ENCODE measurements around the gene PHACTR3. TPM values are rescaled to one million over a fixed set of nuclear protein-coding genes. Genes with fewer than 3 reads are reported as not detected.

PHACTR3 gene
- total RNA-seq, 1 experiment from 2014 or later, result not detected

DNA sequence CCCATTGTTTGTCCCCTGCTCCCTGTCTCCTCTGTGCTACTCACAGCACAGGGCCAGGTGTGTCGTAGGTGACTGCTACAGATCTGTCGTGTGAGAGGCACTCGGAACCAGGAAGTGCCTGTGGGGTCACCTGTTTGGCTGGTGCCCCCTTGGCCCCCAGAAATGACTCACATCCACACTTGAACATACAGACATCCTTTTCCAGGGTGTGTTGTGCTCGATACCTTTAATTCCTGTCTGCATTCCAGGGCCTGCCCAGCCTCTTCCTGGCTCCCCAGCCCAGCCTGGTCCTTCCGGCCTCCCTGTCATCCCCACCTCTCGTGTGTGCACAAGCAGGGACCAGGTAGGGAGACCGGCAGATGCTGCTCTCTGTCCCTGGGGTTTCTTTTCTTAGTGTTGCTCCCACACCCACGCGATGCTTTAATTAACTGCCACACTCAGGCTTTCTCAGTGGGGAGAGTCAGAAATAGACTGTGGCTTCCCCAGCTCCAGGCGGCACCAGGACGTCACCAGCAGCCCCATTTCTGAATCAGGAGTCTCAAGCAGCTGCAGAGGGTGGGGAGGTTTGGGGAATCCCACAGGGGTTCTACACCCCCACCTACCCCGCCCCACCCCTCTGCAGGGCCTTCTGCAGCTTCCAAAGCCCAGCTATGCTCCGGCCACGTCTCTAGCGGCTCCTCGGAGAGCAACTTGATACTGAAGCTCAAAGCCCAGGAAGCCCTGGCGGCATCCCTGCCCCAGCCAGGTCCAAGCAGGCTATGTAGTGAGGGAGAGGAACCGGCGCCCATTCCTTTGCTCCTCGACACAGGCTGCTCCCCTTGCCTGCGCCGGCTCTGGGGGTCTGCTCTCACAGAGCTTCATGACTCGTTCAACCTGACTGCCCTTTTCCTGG lies 226.9 kb downstream of the PHACTR3 start:
- Histone ChIP-seq H3K4me1 (ENCODE audit: low read length) (no peaks in the 10 kb centered on the region), H3K27ac (ENCODE audit: low read length) (no peak overlapping the region), H4K20me1 (ENCODE audit: insufficient read depth, low read depth, low read length) (no peaks in the 10 kb centered on the region), H3K4me3 (ENCODE audit: low read length) (no peak overlapping the region), H2AFZ (ENCODE audit: low read length) (no peak overlapping the region), H3K9me3 (ENCODE audit: low read length) (no peaks in the 10 kb centered on the region), H3K9ac (ENCODE audit: low read length) (no peak overlapping the region), H3K79me2 (ENCODE audit: low read length) (no peaks in the 10 kb centered on the region), H3K36me3 (ENCODE audit: insufficient read depth, low read length) (no peaks in the 10 kb centered on the region), H3K9me2 (replicated peaks; ENCODE audit: insufficient read depth, low read length) (no peaks in the 10 kb centered on the region), H3K4me2 (ENCODE audit: low read depth, low read length, poor library complexity, severe bottlenecking) (no peak overlapping the region), H3K27me3 (ENCODE audit: low read length) (no peaks in the 10 kb centered on the region)
- DNase-seq, result no peak

DNA sequence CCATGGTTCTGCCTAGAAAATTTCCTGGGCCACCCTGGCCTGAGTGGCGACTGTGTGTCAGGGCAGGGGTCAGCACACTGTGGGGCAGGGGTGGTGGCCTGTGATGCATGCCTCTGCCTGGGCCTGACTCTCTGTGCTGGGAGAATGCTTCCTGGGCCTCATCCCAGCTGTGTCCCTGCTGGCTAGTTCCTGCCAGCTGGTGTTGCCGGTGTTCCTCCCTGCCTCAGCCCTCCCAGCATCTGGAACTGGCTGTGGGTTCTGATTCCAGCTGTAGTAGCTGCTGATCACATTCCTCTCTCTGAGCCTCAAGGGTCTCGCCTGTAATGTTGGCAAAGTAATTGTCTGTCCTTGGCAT lies 227.6 kb downstream of the PHACTR3 start:
- no peaks in the 10 kb centered on the region for H3K9me3 ChIP-seq (ENCODE audit: low read length)
- no peaks in the 10 kb centered on the region for H3K9me2 ChIP-seq (replicated peaks; ENCODE audit: insufficient read depth, low read length)
- no peaks in the 10 kb centered on the region for H3K79me2 ChIP-seq (ENCODE audit: low read length)
- no peak overlapping the region for H2AFZ ChIP-seq (ENCODE audit: low read length)
- H4K20me1 ChIP-seq (ENCODE audit: insufficient read depth, low read depth, low read length), result no peaks in the 10 kb centered on the region
- H3K27me3 ChIP-seq (ENCODE audit: low read length), result no peaks in the 10 kb centered on the region
- no peak for DNase-seq
- H3K36me3 ChIP-seq (ENCODE audit: insufficient read depth, low read length), result no peaks in the 10 kb centered on the region
- no peaks in the 10 kb centered on the region for H3K4me1 ChIP-seq (ENCODE audit: low read length)
- no peak overlapping the region for H3K4me3 ChIP-seq (ENCODE audit: low read length)
- H3K27ac ChIP-seq (ENCODE audit: low read length), result no peak overlapping the region
- no peak overlapping the region for H3K9ac ChIP-seq (ENCODE audit: low read length)
- no peak overlapping the region for H3K4me2 ChIP-seq (ENCODE audit: low read depth, low read length, poor library complexity, severe bottlenecking)

DNA sequence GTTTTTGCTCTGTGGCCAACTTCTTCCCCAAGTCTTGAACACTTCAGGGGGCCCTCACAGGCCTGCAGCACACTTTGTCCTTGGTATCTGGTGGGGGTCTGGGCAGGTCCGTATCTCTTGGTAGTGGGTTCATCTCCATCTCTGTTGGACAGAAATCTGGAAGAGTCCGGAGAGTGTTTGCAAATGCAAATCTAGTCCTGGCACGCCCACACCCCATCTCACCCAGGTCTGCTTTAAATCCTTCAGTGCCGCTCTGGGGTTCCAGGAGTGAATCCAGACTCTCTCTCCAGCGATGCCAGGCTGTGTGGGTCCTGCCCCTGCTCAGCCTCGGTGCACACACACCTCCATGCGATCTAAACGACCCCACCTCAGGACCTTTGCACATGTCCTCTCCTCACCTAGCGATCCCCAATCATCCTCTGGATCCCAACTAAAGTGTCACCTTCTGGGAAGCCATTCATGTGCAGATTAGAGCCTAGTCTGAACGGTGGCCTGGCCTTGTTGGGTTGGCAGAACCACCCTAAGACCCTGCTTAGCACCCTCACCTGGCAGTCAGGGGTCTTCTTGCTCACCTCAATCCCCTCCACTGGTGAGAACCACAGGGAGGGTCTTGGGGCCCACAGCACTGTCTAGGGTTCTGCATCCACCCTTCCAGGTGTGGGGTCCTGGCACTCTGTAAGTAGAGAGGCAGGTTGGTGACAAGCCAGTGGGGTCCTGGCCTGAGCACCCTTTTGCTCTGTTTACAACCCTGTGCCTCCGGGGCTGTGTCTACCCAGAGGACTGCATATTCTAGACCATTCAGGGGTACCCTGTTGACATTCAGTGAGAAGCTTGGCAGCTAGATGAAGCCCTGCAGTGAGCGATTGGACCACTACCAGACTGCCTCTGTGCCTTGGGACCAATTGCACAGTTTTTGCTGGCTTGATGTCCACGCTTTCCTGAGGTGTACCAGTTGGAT lies 228.3 kb downstream of the PHACTR3 start:
- no peak overlapping the region for H3K4me2 ChIP-seq (ENCODE audit: low read depth, low read length, poor library complexity, severe bottlenecking)
- no peaks in the 10 kb centered on the region for H3K9me2 ChIP-seq (replicated peaks; ENCODE audit: insufficient read depth, low read length)
- H3K27ac ChIP-seq (ENCODE audit: low read length), result no peak overlapping the region
- no peaks in the 10 kb centered on the region for H3K79me2 ChIP-seq (ENCODE audit: low read length)
- H2AFZ ChIP-seq (ENCODE audit: low read length), result no peak overlapping the region
- H4K20me1 ChIP-seq (ENCODE audit: insufficient read depth, low read depth, low read length), result no peaks in the 10 kb centered on the region
- no peaks in the 10 kb centered on the region for H3K36me3 ChIP-seq (ENCODE audit: insufficient read depth, low read length)
- no peak overlapping the region for H3K9ac ChIP-seq (ENCODE audit: low read length)
- no peak overlapping the region for H3K4me3 ChIP-seq (ENCODE audit: low read length)
- H3K9me3 ChIP-seq (ENCODE audit: low read length), result no peaks in the 10 kb centered on the region
- H3K27me3 ChIP-seq (ENCODE audit: low read length), result no peaks in the 10 kb centered on the region
- no peak for DNase-seq
- H3K4me1 ChIP-seq (ENCODE audit: low read length), result no peaks in the 10 kb centered on the region

DNA sequence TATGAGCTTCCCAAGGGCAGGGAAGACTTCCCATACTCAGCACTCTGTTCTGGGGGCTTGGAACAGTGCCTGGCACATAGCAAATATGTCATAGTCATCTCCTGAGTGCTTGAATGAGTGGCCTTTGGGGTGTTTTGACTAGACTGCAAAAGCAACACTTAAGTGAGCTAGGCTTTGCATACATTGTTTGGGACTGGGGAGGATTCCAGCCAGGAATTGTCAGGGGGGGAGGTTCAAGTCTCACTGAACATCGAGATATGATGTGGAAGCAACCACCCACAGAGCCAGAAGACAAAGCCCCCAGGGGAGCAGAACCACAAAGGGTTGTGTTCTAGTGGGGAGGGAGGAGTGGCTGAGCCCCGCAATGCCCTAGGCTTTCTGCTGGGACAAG lies 230.7 kb downstream of the PHACTR3 start:
- no peak overlapping the region for H3K9ac ChIP-seq (ENCODE audit: low read length)

DNA sequence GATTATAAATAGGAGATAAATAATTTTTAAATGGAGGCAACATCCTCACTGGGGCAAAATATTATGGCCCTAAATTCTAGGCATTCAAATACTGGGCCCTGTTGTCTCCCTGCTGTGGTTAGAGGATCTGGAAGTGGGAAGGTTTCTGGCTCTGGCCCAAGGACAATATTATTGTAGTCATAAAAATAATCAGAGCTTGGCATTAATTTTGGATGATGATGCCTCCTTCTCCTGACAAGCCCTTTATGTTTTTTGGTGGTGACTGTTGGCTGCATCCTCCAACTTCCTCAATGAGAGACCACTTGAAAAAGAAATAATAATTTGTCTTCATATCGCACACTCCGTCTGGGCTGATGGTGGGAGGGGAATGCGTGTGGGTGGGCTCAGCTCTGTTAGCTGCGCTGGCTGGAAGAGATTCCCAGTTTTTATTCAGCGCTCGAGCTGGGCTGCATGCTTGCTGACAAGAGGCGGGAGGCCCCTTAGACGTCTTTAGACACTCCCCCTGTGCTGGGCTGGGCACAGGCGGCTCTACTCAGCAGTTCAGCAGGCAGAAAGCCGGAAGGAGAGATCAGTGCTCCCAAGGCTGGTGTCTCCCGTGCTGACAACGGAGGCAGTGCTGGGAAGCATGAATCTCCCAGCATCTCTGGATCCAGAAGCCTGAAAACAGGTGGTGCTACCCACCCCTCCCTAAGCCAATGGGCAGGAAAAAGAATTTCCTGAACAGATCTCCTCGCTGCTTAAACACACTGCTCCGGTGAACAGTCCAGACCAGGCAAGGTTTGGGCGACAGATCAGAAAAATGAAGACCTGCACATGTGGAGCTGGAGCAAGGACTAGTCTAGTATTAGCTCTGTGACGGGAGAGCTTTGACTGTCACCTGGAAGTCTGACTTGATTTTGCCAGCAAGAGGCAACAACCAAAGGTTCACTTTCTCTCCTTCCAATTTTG lies 231.4 kb downstream of the PHACTR3 start:
- no peak overlapping the region for H3K4me2 ChIP-seq (ENCODE audit: low read depth, low read length, poor library complexity, severe bottlenecking)
- no peaks in the 10 kb centered on the region for H3K36me3 ChIP-seq (ENCODE audit: insufficient read depth, low read length)
- H3K27me3 ChIP-seq (ENCODE audit: low read length), result no peaks in the 10 kb centered on the region
- H3K79me2 ChIP-seq (ENCODE audit: low read length), result no peaks in the 10 kb centered on the region
- no peaks in the 10 kb centered on the region for H3K9me3 ChIP-seq (ENCODE audit: low read length)
- no peak for DNase-seq
- no peak overlapping the region for H3K4me3 ChIP-seq (ENCODE audit: low read length)
- no peak overlapping the region for H3K9ac ChIP-seq (ENCODE audit: low read length)
- no peak overlapping the region for H3K27ac ChIP-seq (ENCODE audit: low read length)
- H4K20me1 ChIP-seq (ENCODE audit: insufficient read depth, low read depth, low read length), result no peaks in the 10 kb centered on the region
- no peaks in the 10 kb centered on the region for H3K9me2 ChIP-seq (replicated peaks; ENCODE audit: insufficient read depth, low read length)
- H3K4me1 ChIP-seq (ENCODE audit: low read length), result no peaks in the 10 kb centered on the region
- no peak overlapping the region for H2AFZ ChIP-seq (ENCODE audit: low read length)

More for the DNA sequence above, 230.7 kb downstream of the PHACTR3 start:
- no peaks in the 10 kb centered on the region for H3K36me3 ChIP-seq (ENCODE audit: insufficient read depth, low read length)
- H2AFZ ChIP-seq (ENCODE audit: low read length), result no peak overlapping the region
- H3K4me3 ChIP-seq (ENCODE audit: low read length), result no peak overlapping the region
- H4K20me1 ChIP-seq (ENCODE audit: insufficient read depth, low read depth, low read length), result no peaks in the 10 kb centered on the region
- H3K27me3 ChIP-seq (ENCODE audit: low read length), result no peaks in the 10 kb centered on the region
- no peak for DNase-seq
- H3K27ac ChIP-seq (ENCODE audit: low read length), result no peak overlapping the region
- H3K4me1 ChIP-seq (ENCODE audit: low read length), result no peaks in the 10 kb centered on the region
- no peak overlapping the region for H3K4me2 ChIP-seq (ENCODE audit: low read depth, low read length, poor library complexity, severe bottlenecking)
- no peaks in the 10 kb centered on the region for H3K9me3 ChIP-seq (ENCODE audit: low read length)
- H3K9me2 ChIP-seq (replicated peaks; ENCODE audit: insufficient read depth, low read length), result no peaks in the 10 kb centered on the region
- no peaks in the 10 kb centered on the region for H3K79me2 ChIP-seq (ENCODE audit: low read length)

DNA sequence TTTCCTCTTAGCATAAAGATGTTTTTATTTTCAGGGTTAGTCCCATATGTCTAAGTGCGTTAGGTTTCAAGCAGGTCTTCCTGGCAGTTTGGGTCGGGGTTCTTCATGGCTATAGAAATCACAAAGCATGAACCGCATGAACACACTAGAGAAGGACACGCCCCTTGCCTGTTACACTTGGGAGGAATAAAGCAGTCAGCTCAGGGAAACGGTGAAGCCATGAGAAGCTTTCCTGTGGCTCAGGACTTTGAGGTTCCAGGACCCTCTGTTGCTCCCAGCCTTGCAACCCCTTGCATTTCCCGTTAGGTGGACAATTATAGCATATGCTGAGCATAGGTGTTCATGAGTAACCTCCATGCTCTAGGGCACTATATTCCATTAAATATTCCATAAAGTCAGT lies 232.4 kb downstream of the PHACTR3 start:
- Histone ChIP-seq H3K36me3 (ENCODE audit: insufficient read depth, low read length) (no peaks in the 10 kb centered on the region), H3K4me2 (ENCODE audit: low read depth, low read length, poor library complexity, severe bottlenecking) (no peak overlapping the region), H3K79me2 (ENCODE audit: low read length) (no peaks in the 10 kb centered on the region), H3K9ac (ENCODE audit: low read length) (no peak overlapping the region), H3K4me3 (ENCODE audit: low read length) (no peak overlapping the region), H2AFZ (ENCODE audit: low read length) (no peak overlapping the region), H3K9me2 (replicated peaks; ENCODE audit: insufficient read depth, low read length) (no peaks in the 10 kb centered on the region), H3K27me3 (ENCODE audit: low read length) (no peaks in the 10 kb centered on the region), H3K4me1 (ENCODE audit: low read length) (no peaks in the 10 kb centered on the region), H4K20me1 (ENCODE audit: insufficient read depth, low read depth, low read length) (no peaks in the 10 kb centered on the region), H3K9me3 (ENCODE audit: low read length) (no peaks in the 10 kb centered on the region), H3K27ac (ENCODE audit: low read length) (no peak overlapping the region)
- DNase-seq, result no peak

DNA sequence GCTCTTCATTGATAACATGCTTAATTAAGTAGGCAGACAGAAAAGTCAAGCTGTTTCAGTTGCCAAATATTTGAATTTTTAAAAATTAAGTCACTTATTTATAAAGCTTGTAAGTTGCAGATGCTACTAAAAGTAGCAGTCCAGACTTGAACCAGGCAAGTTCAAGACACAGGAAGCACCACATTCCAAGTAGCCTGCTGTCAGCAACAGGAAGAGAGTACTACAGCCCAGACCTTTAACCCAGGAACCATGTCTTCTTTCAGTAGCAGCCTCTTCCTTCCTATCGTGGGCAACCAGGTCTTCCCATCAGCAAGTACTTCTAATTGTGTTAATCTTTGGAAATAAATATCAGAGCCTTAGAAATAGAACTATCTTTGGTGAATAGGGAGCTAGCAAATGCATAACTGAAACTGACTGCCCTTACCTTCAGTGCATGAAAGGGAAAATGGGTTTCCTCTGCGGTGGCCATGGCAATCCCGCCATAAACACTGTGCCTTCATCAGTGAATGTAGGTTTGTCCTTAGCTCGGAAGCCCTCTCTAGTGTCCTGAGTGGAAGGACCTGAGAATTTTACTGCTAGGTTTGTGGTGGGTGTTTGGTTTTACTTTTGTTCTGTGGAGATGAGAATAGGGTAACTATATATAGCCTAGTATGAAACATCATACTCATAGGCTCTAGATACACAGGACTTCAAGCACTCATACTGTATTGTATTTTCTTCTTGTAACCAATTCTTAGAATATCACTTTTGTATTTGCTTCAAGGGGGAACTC lies 233.5 kb downstream of the PHACTR3 start:
- no peaks in the 10 kb centered on the region for H3K9me3 ChIP-seq (ENCODE audit: low read length)
- no peaks in the 10 kb centered on the region for H4K20me1 ChIP-seq (ENCODE audit: insufficient read depth, low read depth, low read length)
- no peaks in the 10 kb centered on the region for H3K27me3 ChIP-seq (ENCODE audit: low read length)
- H3K4me2 ChIP-seq (ENCODE audit: low read depth, low read length, poor library complexity, severe bottlenecking), result no peak overlapping the region
- H3K4me1 ChIP-seq (ENCODE audit: low read length), result no peaks in the 10 kb centered on the region
- H3K36me3 ChIP-seq (ENCODE audit: insufficient read depth, low read length), result no peaks in the 10 kb centered on the region
- no peaks in the 10 kb centered on the region for H3K9me2 ChIP-seq (replicated peaks; ENCODE audit: insufficient read depth, low read length)
- no peak overlapping the region for H3K4me3 ChIP-seq (ENCODE audit: low read length)
- no peaks in the 10 kb centered on the region for H3K79me2 ChIP-seq (ENCODE audit: low read length)
- DNase-seq, result no peak
- H2AFZ ChIP-seq (ENCODE audit: low read length), result no peak overlapping the region
- no peak overlapping the region for H3K27ac ChIP-seq (ENCODE audit: low read length)
- no peak overlapping the region for H3K9ac ChIP-seq (ENCODE audit: low read length)
